GM23338 (cell line): Measurements from ENCODE around the gene PAX5. TPM values are rescaled to one million over a fixed set of nuclear protein-coding genes. Genes with fewer than 3 reads are reported as not detected.

Experiments used
- ATAC-seq: fragments of 200-7000 bp; cut with Tn5 transposase; 3 replicates; pipeline ENCODE4 v1.9.1; 2020
- DNase-seq: peaks from one replicate; pipeline ENCODE4 v3.0.0-alpha.2; 2015; ENCODE audit warnings: low spot score
- H2AFZ ChIP-seq: fragments of 200-600 bp; sonication (generic); 2 replicates; pipeline ENCODE4 v1.8.0; 2016; ENCODE audit warnings: antibody characterized with exemption, mild to moderate bottlenecking, moderate library complexity
- H3F3A ChIP-seq: fragments of 200-600 bp; sonication (generic); replicated peaks from 2 replicates; pipeline ENCODE4 v1.8.0; 2017; ENCODE audit warnings: antibody characterized with exemption, mixed run types, low read depth
- H3K27ac ChIP-seq: fragments of 200-600 bp; sonication (generic); 2 replicates; pipeline ENCODE4 v1.6.1; 2016; ENCODE audit warnings: low read depth
- H3K27me3 ChIP-seq: fragments of 200-600 bp; sonication (generic); 2 replicates; pipeline ENCODE4 v1.8.0; 2016; ENCODE audit warnings: mild to moderate bottlenecking, mixed run types, moderate library complexity; ENCODE audit not compliant: insufficient read depth
- H3K36me3 ChIP-seq: fragments of 200-600 bp; sonication (generic); 2 replicates; pipeline ENCODE4 v1.8.0; 2016; ENCODE audit warnings: mild to moderate bottlenecking; ENCODE audit not compliant: insufficient read depth
- H3K4me1 ChIP-seq: fragments of 200-600 bp; sonication (generic); 2 replicates; pipeline ENCODE4 v1.8.0; 2016; ENCODE audit warnings: mild to moderate bottlenecking, moderate library complexity; ENCODE audit not compliant: insufficient read depth
- H3K4me2 ChIP-seq: fragments of 200-600 bp; sonication (generic); 2 replicates; pipeline ENCODE4 v1.7.1; 2017; ENCODE audit warnings: mixed run types
- H3K4me3 ChIP-seq: fragments of 200-600 bp; sonication (generic); 2 replicates; pipeline ENCODE4 v1.6.1; 2016; ENCODE audit warnings: mixed run types
- H3K79me2 ChIP-seq: fragments of 200-600 bp; sonication (generic); replicated peaks from 2 replicates; pipeline ENCODE4 v1.8.0; 2017; ENCODE audit warnings: mild to moderate bottlenecking; ENCODE audit not compliant: insufficient read depth
- H3K9me2 ChIP-seq: fragments of 200-600 bp; sonication (generic); 2 replicates; pipeline ENCODE4 v1.8.0; 2017; ENCODE audit not compliant: insufficient read depth
- H4K20me1 ChIP-seq: fragments of 200-600 bp; sonication (generic); replicated peaks from 2 replicates; pipeline ENCODE4 v1.8.0; 2017; ENCODE audit warnings: mild to moderate bottlenecking; ENCODE audit not compliant: insufficient read depth
- H3K27ac Mint-ChIP-seq: 2 replicates; pipeline ENCODE4 v1.8.0; 2020; ENCODE audit warnings: inconsistent platforms, mild to moderate bottlenecking, moderate library complexity, mixed read lengths
- H3K27me3 Mint-ChIP-seq: 3 replicates; pipeline ENCODE4 v1.8.0; 2022; ENCODE audit warnings: low read depth, mild to moderate bottlenecking, moderate library complexity, mixed read lengths, inconsistent platforms; ENCODE audit not compliant: insufficient read depth, poor library complexity
- H3K36me3 Mint-ChIP-seq: 3 replicates; pipeline ENCODE4 v1.8.0; 2021; ENCODE audit warnings: low read depth, mild to moderate bottlenecking, inconsistent platforms, moderate library complexity, mixed read lengths
- H3K4me1 Mint-ChIP-seq: 3 replicates; pipeline ENCODE4 v1.8.0; 2020; ENCODE audit warnings: mild to moderate bottlenecking, inconsistent platforms, mixed read lengths
- H3K4me3 Mint-ChIP-seq: 3 replicates; pipeline ENCODE4 v1.8.0; 2021; ENCODE audit warnings: moderate library complexity, mild to moderate bottlenecking, inconsistent platforms, mixed read lengths
- H3K9me3 Mint-ChIP-seq: 3 replicates; pipeline ENCODE4 v1.8.0; 2020; ENCODE audit warnings: moderate library complexity, mild to moderate bottlenecking, inconsistent platforms, mixed read lengths
- CREB1 ChIP-seq: fragments of 250-450 bp; sonication (Bioruptor Pico); IDR thresholded peaks from 2 replicates; pipeline ENCODE4 v1.5.0; 2020; ENCODE audit warnings: low read depth, mild to moderate bottlenecking, moderate library complexity
- EZH2 ChIP-seq: fragments of 200-600 bp; sonication (generic); IDR thresholded peaks from one replicate; pipeline ENCODE4 v1.8.0; 2017; ENCODE audit warnings: antibody characterized with exemption, mild to moderate bottlenecking, low read depth; ENCODE audit not compliant: unreplicated experiment
- JUNB ChIP-seq: IDR thresholded peaks from one replicate; pipeline ENCODE4 v1.6.1; 2016; ENCODE audit warnings: antibody characterized with exemption; ENCODE audit not compliant: unreplicated experiment
- NANOG ChIP-seq: IDR thresholded peaks from 2 replicates; pipeline ENCODE4 v1.6.1; 2016; ENCODE audit warnings: antibody characterized with exemption, borderline replicate concordance
- POLR2AphosphoS5 ChIP-seq: IDR thresholded peaks from 2 replicates; pipeline ENCODE4 v1.6.1; 2016; ENCODE audit warnings: antibody characterized with exemption, low read depth
- STAT1 ChIP-seq: IDR thresholded peaks from one replicate; pipeline ENCODE4 v1.6.1; 2016; ENCODE audit warnings: antibody characterized with exemption; ENCODE audit not compliant: unreplicated experiment
- ZNF114 ChIP-seq: fragments of 250-450 bp; sonication (Bioruptor Pico); IDR thresholded peaks from 2 replicates; pipeline ENCODE4 v1.5.0; 2020; ENCODE audit warnings: mild to moderate bottlenecking, moderate library complexity
- ZNF331 ChIP-seq: fragments of 250-450 bp; sonication (Bioruptor Pico); IDR thresholded peaks from 2 replicates; pipeline ENCODE4 v1.5.0; 2020; ENCODE audit warnings: low read depth, mild to moderate bottlenecking, moderate library complexity
- polyA plus RNA-seq: library from polyadenylated mRNA; unstranded; fragments of >200 nt; fragmentation: Nextera tagmentation; extraction: Ambion mirVana; gene quantifications from 2 replicates; pipeline ENCODE4 v1.2.1, GENCODE V29; 2016
- total RNA-seq: library from RNA; depleted of rRNA; stranded (reverse); fragments of >200 nt; shearing (Covaris generic); gene quantifications from 2 replicates; pipeline ENCODE4 v1.2.3, GENCODE V29; 2014
- TF ChIP-seq, protein P1 (sequence below): IDR thresholded peaks from 2 replicates; pipeline ENCODE4 v1.6.1; 2016; ENCODE audit warnings: antibody characterized with exemption
- TF ChIP-seq, protein P2 (sequence below), 2 experiments: fragments of 200-600 bp in 1 of 2; sonication (generic) in 1 of 2; conservative IDR thresholded peaks; 2 replicates each; pipeline versions ENCODE4 v1.5.1 to v1.6.1; 2016 to 2017; ENCODE audit warnings: antibody characterized with exemption in 2 of 2, low read depth in 2 of 2, mild to moderate bottlenecking in 2 of 2, moderate library complexity in 1 of 2
- TF ChIP-seq, protein P3 (sequence below): IDR thresholded peaks from one replicate; pipeline ENCODE4 v1.6.1; 2018; ENCODE audit warnings: antibody characterized with exemption; ENCODE audit not compliant: unreplicated experiment

The PAX5 gene
- total and polyA plus RNA-seq, 2 experiments from 2014 or later, result 0.17 to 0.60 TPM

DNA sequence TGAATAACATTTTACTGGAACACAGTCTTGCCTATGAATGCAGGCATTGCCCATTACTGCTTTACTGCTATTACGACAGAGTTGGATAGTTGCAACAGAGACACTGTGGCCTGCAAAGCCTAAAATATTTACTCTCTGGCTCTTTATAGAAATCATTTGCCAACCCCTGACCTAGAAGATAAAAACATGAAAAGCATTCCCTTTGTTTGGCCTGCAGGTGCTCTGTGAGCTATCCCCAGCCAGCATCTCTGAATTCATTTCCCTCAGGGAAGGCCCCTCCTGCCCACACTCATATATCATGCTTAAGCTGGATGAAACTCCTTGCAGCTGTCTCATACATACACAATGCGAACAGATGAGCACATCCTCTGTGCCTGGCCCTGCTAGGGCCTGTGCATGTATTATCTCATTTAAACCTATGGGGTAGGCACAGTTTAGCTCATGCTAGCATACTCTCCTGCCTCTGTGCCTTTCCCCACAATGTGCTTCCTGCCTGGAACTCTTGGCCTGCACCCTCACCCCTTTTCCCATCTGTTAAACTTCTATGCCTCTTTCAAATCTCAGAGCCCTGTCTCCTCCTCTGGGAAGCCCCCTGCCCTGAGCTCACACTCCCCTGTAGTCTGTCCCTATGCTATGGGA, 193.1 kb downstream of the PAX5 start (continued):
- TF ChIP-seq JUNB (no peak), POLR2AphosphoS5 (no peak), EZH2 (no peak), STAT1 (no peak)
- TF ChIP-seq, protein P1, sequence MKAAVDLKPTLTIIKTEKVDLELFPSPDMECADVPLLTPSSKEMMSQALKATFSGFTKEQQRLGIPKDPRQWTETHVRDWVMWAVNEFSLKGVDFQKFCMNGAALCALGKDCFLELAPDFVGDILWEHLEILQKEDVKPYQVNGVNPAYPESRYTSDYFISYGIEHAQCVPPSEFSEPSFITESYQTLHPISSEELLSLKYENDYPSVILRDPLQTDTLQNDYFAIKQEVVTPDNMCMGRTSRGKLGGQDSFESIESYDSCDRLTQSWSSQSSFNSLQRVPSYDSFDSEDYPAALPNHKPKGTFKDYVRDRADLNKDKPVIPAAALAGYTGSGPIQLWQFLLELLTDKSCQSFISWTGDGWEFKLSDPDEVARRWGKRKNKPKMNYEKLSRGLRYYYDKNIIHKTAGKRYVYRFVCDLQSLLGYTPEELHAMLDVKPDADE, result no peak

DNA sequence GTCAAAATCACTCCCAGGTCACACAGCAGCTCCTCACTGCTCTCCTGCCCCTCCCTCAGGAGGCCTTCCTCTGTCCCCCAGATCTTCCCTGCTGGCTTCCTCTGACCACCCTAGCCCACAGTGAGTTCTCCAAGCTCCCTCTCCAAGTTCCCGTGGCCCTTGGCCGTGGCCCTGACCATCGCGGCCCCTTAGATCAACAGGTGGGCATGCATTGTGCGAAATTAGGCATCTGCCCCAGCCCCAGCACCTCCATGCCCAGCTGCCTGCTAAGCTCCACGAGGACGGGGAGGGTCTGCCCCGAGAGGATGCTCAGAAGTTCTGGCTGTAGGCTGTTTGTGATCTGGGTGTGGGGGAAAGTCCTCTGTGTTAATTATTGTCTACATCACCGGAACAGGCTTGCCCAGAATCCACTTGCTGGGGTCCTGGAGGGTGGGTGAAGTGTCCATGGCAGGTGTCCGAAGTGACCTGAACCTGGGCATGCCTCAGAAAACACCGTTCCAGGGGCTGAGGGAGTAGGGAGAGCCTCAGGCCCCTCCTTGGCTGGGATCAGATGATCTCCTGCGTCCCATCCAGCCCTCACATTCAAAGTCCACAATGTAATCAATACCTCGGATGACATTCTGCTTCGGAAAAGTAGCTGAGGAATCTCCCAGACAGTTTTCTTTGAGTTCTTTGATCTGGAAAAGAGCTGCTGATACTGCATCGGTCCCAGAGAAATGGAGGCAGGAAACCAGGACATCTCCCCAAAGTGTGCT, 194.8 kb downstream of the PAX5 start:
- Mint-ChIP-seq H3K4me3 (no peak overlapping the region), H3K27ac (no peak overlapping the region), H3K36me3 (no peaks in the 10 kb centered on the region), H3K9me3 (no peaks in the 10 kb centered on the region), H3K4me1 (peaks cover 21% of the 10 kb centered on the region), H3K27me3 (peaks cover 11% of the 10 kb centered on the region)
- Histone ChIP-seq H4K20me1 (no peaks in the 10 kb centered on the region), H3K4me3 (no peak overlapping the region), H3K9me2 (no peaks in the 10 kb centered on the region), H3K4me2 (no peak overlapping the region), H3K27me3 (no peaks in the 10 kb centered on the region), H2AFZ (no peak overlapping the region), H3K4me1 (peaks cover 13% of the 10 kb centered on the region; the same call in 1 of the 2 replicates), H3K27ac (no peak overlapping the region), H3K79me2 (no peaks in the 10 kb centered on the region), H3K36me3 (no peaks in the 10 kb centered on the region), H3F3A (no peaks in the 10 kb centered on the region)
- no peak for DNase-seq
- ATAC-seq, result no peak
- TF ChIP-seq, protein P2, sequence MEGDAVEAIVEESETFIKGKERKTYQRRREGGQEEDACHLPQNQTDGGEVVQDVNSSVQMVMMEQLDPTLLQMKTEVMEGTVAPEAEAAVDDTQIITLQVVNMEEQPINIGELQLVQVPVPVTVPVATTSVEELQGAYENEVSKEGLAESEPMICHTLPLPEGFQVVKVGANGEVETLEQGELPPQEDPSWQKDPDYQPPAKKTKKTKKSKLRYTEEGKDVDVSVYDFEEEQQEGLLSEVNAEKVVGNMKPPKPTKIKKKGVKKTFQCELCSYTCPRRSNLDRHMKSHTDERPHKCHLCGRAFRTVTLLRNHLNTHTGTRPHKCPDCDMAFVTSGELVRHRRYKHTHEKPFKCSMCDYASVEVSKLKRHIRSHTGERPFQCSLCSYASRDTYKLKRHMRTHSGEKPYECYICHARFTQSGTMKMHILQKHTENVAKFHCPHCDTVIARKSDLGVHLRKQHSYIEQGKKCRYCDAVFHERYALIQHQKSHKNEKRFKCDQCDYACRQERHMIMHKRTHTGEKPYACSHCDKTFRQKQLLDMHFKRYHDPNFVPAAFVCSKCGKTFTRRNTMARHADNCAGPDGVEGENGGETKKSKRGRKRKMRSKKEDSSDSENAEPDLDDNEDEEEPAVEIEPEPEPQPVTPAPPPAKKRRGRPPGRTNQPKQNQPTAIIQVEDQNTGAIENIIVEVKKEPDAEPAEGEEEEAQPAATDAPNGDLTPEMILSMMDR (conservative IDR thresholded peaks at IDR 0.05; ENCODE audit: low read depth in 2 of 2), result no peak
- TF ChIP-seq ZNF331 (CRISPR knock-in tag) (no peak), CREB1 (CRISPR knock-in tag) (no peak), NANOG (no peak), JUNB (no peak), POLR2AphosphoS5 (no peak), EZH2 (no peak), ZNF114 (CRISPR knock-in tag) (no peak)
- TF ChIP-seq, protein P3, sequence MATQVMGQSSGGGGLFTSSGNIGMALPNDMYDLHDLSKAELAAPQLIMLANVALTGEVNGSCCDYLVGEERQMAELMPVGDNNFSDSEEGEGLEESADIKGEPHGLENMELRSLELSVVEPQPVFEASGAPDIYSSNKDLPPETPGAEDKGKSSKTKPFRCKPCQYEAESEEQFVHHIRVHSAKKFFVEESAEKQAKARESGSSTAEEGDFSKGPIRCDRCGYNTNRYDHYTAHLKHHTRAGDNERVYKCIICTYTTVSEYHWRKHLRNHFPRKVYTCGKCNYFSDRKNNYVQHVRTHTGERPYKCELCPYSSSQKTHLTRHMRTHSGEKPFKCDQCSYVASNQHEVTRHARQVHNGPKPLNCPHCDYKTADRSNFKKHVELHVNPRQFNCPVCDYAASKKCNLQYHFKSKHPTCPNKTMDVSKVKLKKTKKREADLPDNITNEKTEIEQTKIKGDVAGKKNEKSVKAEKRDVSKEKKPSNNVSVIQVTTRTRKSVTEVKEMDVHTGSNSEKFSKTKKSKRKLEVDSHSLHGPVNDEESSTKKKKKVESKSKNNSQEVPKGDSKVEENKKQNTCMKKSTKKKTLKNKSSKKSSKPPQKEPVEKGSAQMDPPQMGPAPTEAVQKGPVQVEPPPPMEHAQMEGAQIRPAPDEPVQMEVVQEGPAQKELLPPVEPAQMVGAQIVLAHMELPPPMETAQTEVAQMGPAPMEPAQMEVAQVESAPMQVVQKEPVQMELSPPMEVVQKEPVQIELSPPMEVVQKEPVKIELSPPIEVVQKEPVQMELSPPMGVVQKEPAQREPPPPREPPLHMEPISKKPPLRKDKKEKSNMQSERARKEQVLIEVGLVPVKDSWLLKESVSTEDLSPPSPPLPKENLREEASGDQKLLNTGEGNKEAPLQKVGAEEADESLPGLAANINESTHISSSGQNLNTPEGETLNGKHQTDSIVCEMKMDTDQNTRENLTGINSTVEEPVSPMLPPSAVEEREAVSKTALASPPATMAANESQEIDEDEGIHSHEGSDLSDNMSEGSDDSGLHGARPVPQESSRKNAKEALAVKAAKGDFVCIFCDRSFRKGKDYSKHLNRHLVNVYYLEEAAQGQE, result no peak
- TF ChIP-seq, protein P1, result no peak
